K562 (cell line): ENCODE results near the gene SCARF1. TPM values are rescaled to one million over a fixed set of nuclear protein-coding genes. Genes with fewer than 3 reads are reported as not detected.

Experiments
- ARID1B ChIP-seq: fragments of 450-650 bp; IDR thresholded peaks from 2 replicates; pipeline ENCODE4 v1.6.1; 2016; ENCODE audit warnings: antibody characterized with exemption, mild to moderate bottlenecking, inconsistent platforms
- ARNT ChIP-seq, 2 experiments: fragments of 450-650 bp; IDR thresholded peaks; 2 replicates each; pipeline ENCODE4 v1.6.1; 2016; ENCODE audit warnings: mild to moderate bottlenecking in 1 of 2
- CHCHD3 ChIP-seq: fragments of 250-450 bp; sonication (Bioruptor Pico); IDR thresholded peaks from 2 replicates; pipeline ENCODE4 v2.1.2; 2022; ENCODE audit warnings: mild to moderate bottlenecking
- EP300 ChIP-seq: IDR thresholded peaks from 2 replicates; pipeline ENCODE4 v1.6.1; 2012; ENCODE audit warnings: low read length, improper control_type of control experiment
- FOSL1 ChIP-seq: fragments of 200-800 bp; sonication (Bioruptor generic); conservative IDR thresholded peaks from 2 replicates; pipeline ENCODE4 v1.6.1; 2016; ENCODE audit warnings: missing genetic modification characterization, missing compliant biosample characterization
- GATA2 ChIP-seq: sonication (generic); formaldehyde crosslinking; IDR thresholded peaks from 2 replicates; pipeline ENCODE4 v1.4.0; 2020; ENCODE audit warnings: mild to moderate bottlenecking, missing genetic modification reagents
- HMBOX1 ChIP-seq: sonication (generic); IDR thresholded peaks from 2 replicates; pipeline ENCODE4 v1.6.1; 2016
- HMG20B ChIP-seq: fragments of 250-450 bp; sonication (Bioruptor Pico); IDR thresholded peaks from 2 replicates; pipeline ENCODE4 v1.5.0; 2021; ENCODE audit warnings: mild to moderate bottlenecking
- KDM1A ChIP-seq, 2 experiments: fragments of 450-650 bp; IDR thresholded peaks; 2 replicates each; pipeline ENCODE4 v1.6.1; 2016; ENCODE audit warnings: mild to moderate bottlenecking in 2 of 2
- MAFF ChIP-seq: IDR thresholded peaks from 2 replicates; pipeline ENCODE4 v1.6.1; 2012; ENCODE audit warnings: low read length, improper control_type of control experiment
- MLLT1 ChIP-seq, 2 experiments: fragments of 450-650 bp; IDR thresholded peaks; 2 replicates each; pipeline ENCODE4 v1.6.1; 2016
- NFE2 ChIP-seq: IDR thresholded peaks from 2 replicates; pipeline ENCODE4 v1.6.1; 2014; ENCODE audit warnings: antibody characterized with exemption, low read depth
- SFPQ ChIP-seq: fragments of 200-400 bp; formaldehyde crosslinking; IDR thresholded peaks from 2 replicates; pipeline ENCODE4 v1.6.1; 2017; ENCODE audit warnings: mild to moderate bottlenecking, low read depth, low read length, moderate library complexity
- SMAD3 ChIP-seq: fragments of 450-650 bp; formaldehyde crosslinking; conservative IDR thresholded peaks from 2 replicates; pipeline ENCODE4 v1.4.0; 2020; ENCODE audit warnings: mild to moderate bottlenecking
- SNAPC5 ChIP-seq: fragments of 250-450 bp; sonication (Bioruptor Pico); IDR thresholded peaks from 2 replicates; pipeline ENCODE4 v1.8.0; 2021; ENCODE audit warnings: moderate library complexity, mild to moderate bottlenecking, inconsistent platforms
- SRF ChIP-seq, 2 experiments: fragments of 250-450, 450-650 bp in 1 of 2; sonication (Bioruptor Pico) in 1 of 2; sonication (generic) in 1 of 2; formaldehyde crosslinking; IDR thresholded peaks; 2 replicates each; pipeline versions ENCODE4 v1.5.0 to v1.5.1; 2020 to 2022; ENCODE audit warnings: mild to moderate bottlenecking in 1 of 2, missing genetic modification reagents in 1 of 2
- TEAD4 ChIP-seq, 2 experiments: sonication (generic) in 1 of 2; formaldehyde crosslinking in 1 of 2; IDR thresholded peaks; 2 replicates each; pipeline versions ENCODE4 v1.6.1 to v1.8.0; 2012 to 2022; ENCODE audit warnings: borderline replicate concordance in 1 of 2, inconsistent platforms in 1 of 2, low read length in 1 of 2, mild to moderate bottlenecking in 1 of 2, missing genetic modification reagents in 1 of 2
- XRCC5 ChIP-seq: fragments of 200-400 bp; formaldehyde crosslinking; IDR thresholded peaks from 2 replicates; pipeline ENCODE4 v1.6.1; 2017; ENCODE audit warnings: low read depth, mild to moderate bottlenecking, low read length
- ZBTB9 ChIP-seq: fragments of 450-650 bp; formaldehyde crosslinking; IDR thresholded peaks from 2 replicates; pipeline ENCODE4 v1.4.0; 2020; ENCODE audit warnings: mild to moderate bottlenecking, moderate library complexity
- ZFP36 ChIP-seq: fragments of 150-350 bp; IDR thresholded peaks from 2 replicates; pipeline ENCODE4 v1.6.1; 2018; ENCODE audit warnings: low read length, low read depth; ENCODE audit not compliant: partially characterized antibody
- ZNF3 ChIP-seq: fragments of 250-450 bp; sonication (Bioruptor Pico); IDR thresholded peaks from 2 replicates; pipeline ENCODE4 v1.5.0; 2021; ENCODE audit warnings: mild to moderate bottlenecking, moderate library complexity
- ZNF324 ChIP-seq: fragments of 250-450 bp; sonication (Bioruptor Pico); IDR thresholded peaks from 2 replicates; pipeline ENCODE4 v1.4.0; 2020; ENCODE audit warnings: mild to moderate bottlenecking
- ZNF584 ChIP-seq: fragments of 200-800 bp; sonication (Bioruptor generic); IDR thresholded peaks from 2 replicates; pipeline ENCODE4 v1.6.1; 2016; ENCODE audit warnings: low read depth, mild to moderate bottlenecking, missing genetic modification characterization, missing compliant biosample characterization
- ZNF717 ChIP-seq: fragments of 250-450 bp; sonication (Bioruptor Pico); IDR thresholded peaks from 2 replicates; pipeline ENCODE4 v1.5.0; 2021
- polyA plus RNA-seq, 8 experiments: library from polyadenylated mRNA; depleted of rRNA in 4 of 8; stranded (reverse) in 5 of 8; unstranded in 3 of 8; fragments of >200 nt; fragmentation: Nextera tagmentation in 2 of 8; fragmentation: Illumina TruSeq in 1 of 8; extraction: Ambion mirVana in 2 of 8; extraction: Trizol in 1 of 8; gene quantifications; 2 replicates each; pipeline versions ENCODE4 v1.2.1 to v1.2.3, GENCODE V29; 2011 to 2014; ENCODE audit warnings: inconsistent platforms in 1 of 8, missing spikeins in 1 of 8
- total RNA-seq, 7 experiments: library from RNA; depleted of rRNA in 6 of 7; stranded (reverse); fragments of >200 nt in 6 of 7; fragmentation: Illumina TruSeq in 2 of 7; extraction: Trizol in 2 of 7; gene quantifications; 2 replicates each; pipeline versions ENCODE4 v1.2.1 to v1.2.3, GENCODE V29; 2011 to 2021; ENCODE audit warnings: low replicate concordance in 1 of 7

The SCARF1 gene
- total and polyA plus RNA-seq, 9 of the 15 experiments (the other 6 are each of a cell fraction or from before 2014, with no cell fraction given) = 0.04 to 2.1 (median 0.63) TPM

- TF ChIP-seq MLLT1 (IDR thresholded peaks at IDR 0.05) = no peak
- TF ChIP-seq HMG20B (CRISPR knock-in tag) = no peak
- peak; percentile 74; the same call in 1 of the 2 replicates for TF ChIP-seq MAFF
- no peak for TF ChIP-seq SNAPC5 (CRISPR knock-in tag)
- TF ChIP-seq ZNF717 (CRISPR knock-in tag) = no peak
- TF ChIP-seq NFE2 = peak; percentile 80
- TF ChIP-seq ARNT (IDR thresholded peaks at IDR 0.05) = no peak
- no peak for TF ChIP-seq SMAD3 (CRISPR knock-in tag)
- TF ChIP-seq ARID1B = peak; percentile 85
- TF ChIP-seq SRF (CRISPR knock-in tag; IDR thresholded peaks at IDR 0.05) = peak in 1 of 2 experiments; percentile 45; a peak in 1 of 4 replicates
- TF ChIP-seq XRCC5 = no peak
- peak; percentile 68 to 83; a peak in 3 of 4 replicates for TF ChIP-seq KDM1A (IDR thresholded peaks at IDR 0.05)
- peak; percentile 22; the same call in 1 of the 2 replicates for TF ChIP-seq TEAD4 (IDR thresholded peaks at IDR 0.05; ENCODE audit: low read length)
- TF ChIP-seq TEAD4 (CRISPR knock-in tag; IDR thresholded peaks at IDR 0.05; ENCODE audit: borderline replicate concordance) = no peak
- TF ChIP-seq ZNF324 = no peak
- peak; percentile 99 for TF ChIP-seq FOSL1 (tag)
- no peak for TF ChIP-seq SFPQ
- no peak for TF ChIP-seq CHCHD3 (CRISPR knock-in tag)
- TF ChIP-seq HMBOX1 = peak; percentile 77
- no peak for TF ChIP-seq ZNF584 (CRISPR knock-in tag)
- TF ChIP-seq GATA2 (CRISPR knock-in tag) = no peak
- peak; percentile 58; the same call in 1 of the 2 replicates for TF ChIP-seq EP300
- no peak for TF ChIP-seq ZBTB9 (CRISPR knock-in tag)
- no peak for TF ChIP-seq ZFP36
- no peak for TF ChIP-seq ZNF3 (CRISPR knock-in tag)
Observed at GRCh38 chr17:1590029-1590746, 55.3 kb downstream of the SCARF1 start (continued).
